ENCODE results near the gene UPK1A. TPM values are rescaled to one million over a fixed set of nuclear protein-coding genes. Genes with fewer than 3 reads are reported as not detected.

The UPK1A gene
- total RNA-seq, 1 donor from 2014 or later, result 0.18 TPM

GRCh38 chr19:35715355-35715809, 49.1 kb downstream of the UPK1A start:
- H3K27ac ChIP-seq (ENCODE audit: low read depth, low read length), result no peak overlapping the region
- DNase-seq (ENCODE audit: low read depth), result no peak

DNA sequence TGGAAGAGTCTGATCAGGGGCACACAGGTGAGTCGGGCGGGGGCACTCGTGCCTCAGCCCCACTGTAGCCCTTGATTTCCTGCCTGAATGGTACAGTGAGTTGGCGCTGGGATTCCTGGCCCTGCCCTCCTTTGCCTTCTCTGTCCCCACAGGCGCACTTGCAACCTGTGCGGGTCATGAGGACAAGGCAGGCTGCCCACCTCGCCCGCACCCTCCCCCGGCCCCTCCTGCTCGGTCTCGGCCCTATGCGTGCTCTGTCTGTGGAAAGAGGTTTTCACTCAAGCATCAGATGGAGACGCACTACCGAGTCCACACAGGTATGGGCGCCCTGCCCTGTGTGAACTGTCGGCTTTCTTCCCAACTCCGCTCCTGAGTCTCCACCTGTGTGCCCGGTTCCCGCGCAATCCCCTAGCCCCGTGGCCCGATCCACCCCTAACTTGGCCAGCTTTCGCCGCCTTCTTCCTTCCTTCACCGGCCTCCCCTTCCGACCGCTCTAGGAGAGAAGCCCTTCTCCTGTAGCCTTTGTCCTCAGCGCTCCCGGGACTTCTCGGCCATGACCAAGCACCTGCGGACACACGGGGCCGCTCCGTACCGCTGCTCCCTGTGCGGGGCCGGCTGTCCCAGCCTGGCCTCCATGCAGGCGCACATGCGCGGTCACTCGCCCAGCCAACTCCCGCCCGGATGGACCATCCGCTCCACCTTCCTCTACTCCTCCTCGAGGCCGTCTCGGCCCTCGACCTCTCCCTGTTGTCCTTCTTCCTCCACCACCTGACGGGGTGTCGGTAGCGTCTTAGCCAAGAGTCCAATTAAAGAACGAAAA, 49.9 kb downstream of the UPK1A start:
- peak overlapping the region; percentile 98 for H2AFZ ChIP-seq (ENCODE audit: low read depth, low read length)
- H3K27me3 Mint-ChIP-seq (ENCODE audit: low read depth, unreplicated experiment), result peaks cover 6% of the 10 kb centered on the region
- peak overlapping the region; percentile 87 for H3K27ac Mint-ChIP-seq (ENCODE audit: unreplicated experiment)
- peak overlapping the region; percentile 66 for H3K4me3 ChIP-seq (ENCODE audit: insufficient read depth, low read depth, low read length)
- peaks cover 28% of the 10 kb centered on the region for H3K79me2 ChIP-seq (ENCODE audit: insufficient read depth, low read length)
- H3K27ac ChIP-seq (ENCODE audit: low read depth, low read length), result peak overlapping the region; percentile 28
- H3K9ac ChIP-seq (ENCODE audit: low read length), result peak overlapping the region; percentile 79
- peaks cover 9% of the 10 kb centered on the region for H3K36me3 Mint-ChIP-seq (ENCODE audit: low read depth, unreplicated experiment)
- no peaks in the 10 kb centered on the region for H3K9me3 ChIP-seq (ENCODE audit: insufficient read depth, low read depth, low read length)
- FAIRE-seq (no peak), DNase-seq (ENCODE audit: low read depth) (peak; percentile 30)
- peaks cover 6% of the 10 kb centered on the region for H3K4me1 Mint-ChIP-seq (ENCODE audit: low read depth, unreplicated experiment)
- no peak for TF ChIP-seq EZH2 (IDR thresholded peaks at IDR 0.05; ENCODE audit: insufficient read depth, low read length)
- TF ChIP-seq, protein P1, sequence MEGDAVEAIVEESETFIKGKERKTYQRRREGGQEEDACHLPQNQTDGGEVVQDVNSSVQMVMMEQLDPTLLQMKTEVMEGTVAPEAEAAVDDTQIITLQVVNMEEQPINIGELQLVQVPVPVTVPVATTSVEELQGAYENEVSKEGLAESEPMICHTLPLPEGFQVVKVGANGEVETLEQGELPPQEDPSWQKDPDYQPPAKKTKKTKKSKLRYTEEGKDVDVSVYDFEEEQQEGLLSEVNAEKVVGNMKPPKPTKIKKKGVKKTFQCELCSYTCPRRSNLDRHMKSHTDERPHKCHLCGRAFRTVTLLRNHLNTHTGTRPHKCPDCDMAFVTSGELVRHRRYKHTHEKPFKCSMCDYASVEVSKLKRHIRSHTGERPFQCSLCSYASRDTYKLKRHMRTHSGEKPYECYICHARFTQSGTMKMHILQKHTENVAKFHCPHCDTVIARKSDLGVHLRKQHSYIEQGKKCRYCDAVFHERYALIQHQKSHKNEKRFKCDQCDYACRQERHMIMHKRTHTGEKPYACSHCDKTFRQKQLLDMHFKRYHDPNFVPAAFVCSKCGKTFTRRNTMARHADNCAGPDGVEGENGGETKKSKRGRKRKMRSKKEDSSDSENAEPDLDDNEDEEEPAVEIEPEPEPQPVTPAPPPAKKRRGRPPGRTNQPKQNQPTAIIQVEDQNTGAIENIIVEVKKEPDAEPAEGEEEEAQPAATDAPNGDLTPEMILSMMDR (IDR thresholded peaks at IDR 0.05; ENCODE audit: insufficient read depth, low read depth, low read length), result no peak
- H3K27me3 ChIP-seq (ENCODE audit: insufficient read depth, low read length), result peaks cover 2% of the 10 kb centered on the region
- H3K4me1 ChIP-seq (ENCODE audit: insufficient read depth, low read length), result peaks cover 18% of the 10 kb centered on the region
- H3K4me3 Mint-ChIP-seq (ENCODE audit: unreplicated experiment), result peak overlapping the region; percentile 93
- no peaks in the 10 kb centered on the region for H3K9me3 Mint-ChIP-seq (ENCODE audit: unreplicated experiment)
- H4K20me1 ChIP-seq (ENCODE audit: insufficient read depth, low read length), result peaks cover 27% of the 10 kb centered on the region
- peak overlapping the region; percentile 91 for H3K4me2 ChIP-seq (ENCODE audit: low read length)
- no peaks in the 10 kb centered on the region for H3K36me3 ChIP-seq (ENCODE audit: insufficient read depth, low read length)

More at GRCh38 chr19:35715355-35715809, 49.1 kb downstream of the UPK1A start:
- H3K4me1 Mint-ChIP-seq (ENCODE audit: low read depth, unreplicated experiment), result peaks cover 6% of the 10 kb centered on the region
- Histone ChIP-seq H3K79me2 (ENCODE audit: insufficient read depth, low read length) (peaks cover 23% of the 10 kb centered on the region), H4K20me1 (ENCODE audit: insufficient read depth, low read length) (peaks cover 21% of the 10 kb centered on the region), H3K4me1 (ENCODE audit: insufficient read depth, low read length) (peaks cover 18% of the 10 kb centered on the region), H3K4me2 (ENCODE audit: low read length) (peak overlapping the region; percentile 91), H3K4me3 (ENCODE audit: insufficient read depth, low read depth, low read length) (no peak overlapping the region), H3K9ac (ENCODE audit: low read length) (no peak overlapping the region), H3K9me3 (ENCODE audit: insufficient read depth, low read depth, low read length) (no peaks in the 10 kb centered on the region), H2AFZ (ENCODE audit: low read depth, low read length) (no peak overlapping the region), H3K27me3 (ENCODE audit: insufficient read depth, low read length) (peaks cover 2% of the 10 kb centered on the region), H3K36me3 (ENCODE audit: insufficient read depth, low read length) (no peaks in the 10 kb centered on the region)
- TF ChIP-seq, protein P1 (IDR thresholded peaks at IDR 0.05; ENCODE audit: insufficient read depth, low read depth, low read length), result no peak
- TF ChIP-seq EZH2 (IDR thresholded peaks at IDR 0.05; ENCODE audit: insufficient read depth, low read length), result no peak
- H3K9me3 Mint-ChIP-seq (ENCODE audit: unreplicated experiment), result no peaks in the 10 kb centered on the region
- no peak for FAIRE-seq
- H3K27me3 Mint-ChIP-seq (ENCODE audit: low read depth, unreplicated experiment), result peaks cover 6% of the 10 kb centered on the region
- H3K27ac Mint-ChIP-seq (ENCODE audit: unreplicated experiment), result no peak overlapping the region
- H3K36me3 Mint-ChIP-seq (ENCODE audit: low read depth, unreplicated experiment), result peaks cover 9% of the 10 kb centered on the region
- no peak overlapping the region for H3K4me3 Mint-ChIP-seq (ENCODE audit: unreplicated experiment)

Measured in astrocyte (in vitro differentiated cells and primary cell).